Fibroblast of lung (primary cell): ENCODE results near the gene FLNB.
"Not testable (repeated sequence)": the region's sequence is repeated elsewhere in the genome, so short reads cannot be mapped to it uniquely, and the experiment has no call there.

ENCODE experiments used
- EZH2 ChIP-seq: IDR thresholded peaks from 2 replicates; pipeline ENCODE4 v1.5.1; 2012; ENCODE audit warnings: low read length, control low read depth, mild to moderate bottlenecking; ENCODE audit errors: missing control alignments
- TF ChIP-seq, protein P1 (sequence below), 2 donors: IDR thresholded peaks in 1 of 2; conservative IDR thresholded peaks in 1 of 2; 1 replicate in 1 of 2; 2 replicates in 1 of 2; pipeline ENCODE4 v1.5.1; 2011 to 2012; ENCODE audit warnings: low read length in 2 of 2, control low read depth in 1 of 2, inconsistent platforms in 1 of 2, low read depth in 1 of 2, mild to moderate bottlenecking in 1 of 2

GRCh38 chr3:58051658-58052261 lies 43.5 kb downstream of the FLNB start:
- TF ChIP-seq, protein P1, sequence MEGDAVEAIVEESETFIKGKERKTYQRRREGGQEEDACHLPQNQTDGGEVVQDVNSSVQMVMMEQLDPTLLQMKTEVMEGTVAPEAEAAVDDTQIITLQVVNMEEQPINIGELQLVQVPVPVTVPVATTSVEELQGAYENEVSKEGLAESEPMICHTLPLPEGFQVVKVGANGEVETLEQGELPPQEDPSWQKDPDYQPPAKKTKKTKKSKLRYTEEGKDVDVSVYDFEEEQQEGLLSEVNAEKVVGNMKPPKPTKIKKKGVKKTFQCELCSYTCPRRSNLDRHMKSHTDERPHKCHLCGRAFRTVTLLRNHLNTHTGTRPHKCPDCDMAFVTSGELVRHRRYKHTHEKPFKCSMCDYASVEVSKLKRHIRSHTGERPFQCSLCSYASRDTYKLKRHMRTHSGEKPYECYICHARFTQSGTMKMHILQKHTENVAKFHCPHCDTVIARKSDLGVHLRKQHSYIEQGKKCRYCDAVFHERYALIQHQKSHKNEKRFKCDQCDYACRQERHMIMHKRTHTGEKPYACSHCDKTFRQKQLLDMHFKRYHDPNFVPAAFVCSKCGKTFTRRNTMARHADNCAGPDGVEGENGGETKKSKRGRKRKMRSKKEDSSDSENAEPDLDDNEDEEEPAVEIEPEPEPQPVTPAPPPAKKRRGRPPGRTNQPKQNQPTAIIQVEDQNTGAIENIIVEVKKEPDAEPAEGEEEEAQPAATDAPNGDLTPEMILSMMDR (conservative IDR thresholded peaks at IDR 0.05 in 1 of 2, IDR thresholded peaks at IDR 0.05 in 1 of 2; ENCODE audit: low read depth in 1 of 2, low read length in 2 of 2), result not testable (repeated sequence)
- not testable (repeated sequence) for TF ChIP-seq EZH2
